ENCODE measurements around the gene PRRG4. TPM values are rescaled to one million over a fixed set of nuclear protein-coding genes. Genes with fewer than 3 reads are reported as not detected.

PRRG4 gene
- total RNA-seq, 1 experiment from 2014 or later = 2.6 TPM

- DNase-seq (ENCODE audit: low read depth) = peak; percentile 73
- in situ Hi-C loops (cut with HindIII; ENCODE audit: low pct_unique_long_range_greater_than_20kb, low sequenced_read_pairs) = no loop called here
These were observed 64.6 kb downstream of the PRRG4 start for GRCh38 chr11:32894149-32894827.

GRCh38 chr11:32894921-32895320 lies 65.2 kb downstream of the PRRG4 start:
- DNase-seq (ENCODE audit: low read depth) = no peak
- in situ Hi-C loops (cut with HindIII; ENCODE audit: low pct_unique_long_range_greater_than_20kb, low sequenced_read_pairs) = no loop called here

- DNase-seq (ENCODE audit: low read depth) = no peak
- in situ Hi-C loops (cut with HindIII; ENCODE audit: low pct_unique_long_range_greater_than_20kb, low sequenced_read_pairs) = no loop called here
These were observed 65.7 kb downstream of the PRRG4 start for GRCh38 chr11:32895471-32895870.

GRCh38 chr11:32897103-32897502 lies 67.4 kb downstream of the PRRG4 start:
- in situ Hi-C loops (cut with HindIII; ENCODE audit: low pct_unique_long_range_greater_than_20kb, low sequenced_read_pairs) = no loop called here
- no peak for DNase-seq (ENCODE audit: low read depth)

- in situ Hi-C loops (cut with HindIII; ENCODE audit: low pct_unique_long_range_greater_than_20kb, low sequenced_read_pairs) = no loop called here
- no peak for DNase-seq (ENCODE audit: low read depth)
These were observed 69.7 kb downstream of the PRRG4 start for GRCh38 chr11:32899438-32899837.

GRCh38 chr11:32902089-32902665 lies 72.5 kb downstream of the PRRG4 start:
- in situ Hi-C loops (cut with HindIII; ENCODE audit: low pct_unique_long_range_greater_than_20kb, low sequenced_read_pairs) = no loop called here
- no peak for DNase-seq (ENCODE audit: low read depth)

DNA sequence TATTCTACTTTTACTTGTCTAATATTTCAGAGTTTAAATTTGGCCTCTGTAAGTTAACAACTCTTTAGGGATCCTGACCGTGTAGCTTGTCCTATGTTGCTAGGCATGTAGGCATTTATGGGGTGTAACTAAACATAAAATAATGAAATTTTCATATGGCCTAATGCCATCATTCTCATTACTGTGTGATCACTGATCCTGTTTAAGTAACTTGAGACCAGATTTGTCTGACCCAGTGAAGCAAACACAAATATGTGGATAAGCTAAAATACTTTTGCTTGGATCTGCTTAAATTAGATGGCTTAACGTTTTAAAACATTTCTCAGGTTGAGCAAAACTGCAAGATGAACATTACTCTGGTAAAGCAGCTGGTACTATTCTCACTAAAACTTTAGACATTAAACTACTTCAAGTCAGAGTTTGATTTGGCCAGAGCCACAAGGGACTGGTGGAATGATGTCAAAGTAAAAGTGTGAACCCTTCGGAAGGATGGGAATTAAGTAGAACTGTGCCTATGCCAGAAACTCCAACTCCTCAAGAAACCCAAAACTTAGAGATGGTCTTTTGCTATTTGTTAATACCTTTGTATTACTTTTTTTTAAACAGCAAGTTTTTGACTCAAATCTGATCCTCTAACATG lies 75.4 kb downstream of the PRRG4 start:
- no peak for DNase-seq (ENCODE audit: low read depth)
- in situ Hi-C loops (cut with HindIII; ENCODE audit: low pct_unique_long_range_greater_than_20kb, low sequenced_read_pairs) = no loop called here

Other genes starting within 250 kb of the PRRG4 start
- gene EIF3M, start 246.1 kb upstream of the PRRG4 start, total RNA-seq (2014; rRNA removed; shearing (Covaris generic); ENCODE audit: low replicate concordance) = 328 and 371 TPM in 2 replicates
- gene CCDC73, start 35.3 kb upstream of the PRRG4 start, total RNA-seq (2014; rRNA removed; shearing (Covaris generic); ENCODE audit: low replicate concordance) = not detected in 2 replicates
- 5.0 and 5.7 TPM in 2 replicates for gene QSER1, start 62.9 kb downstream of the PRRG4 start, total RNA-seq (2014; rRNA removed; shearing (Covaris generic); ENCODE audit: low replicate concordance)
- gene DEPDC7, start 186.0 kb downstream of the PRRG4 start, total RNA-seq (2014; rRNA removed; shearing (Covaris generic); ENCODE audit: low replicate concordance) = 2.4 and 2.5 TPM in 2 replicates
- 1.1 and 5.3 TPM in 2 replicates for gene TCP11L1, start 209.6 kb downstream of the PRRG4 start, total RNA-seq (2014; rRNA removed; shearing (Covaris generic); ENCODE audit: low replicate concordance)

Measured in Caki2 (cell line).